Fibroblast of lung (primary cell): ENCODE results near the gene PXYLP1.

Experiments
- CTCF ChIP-seq, 2 donors: IDR thresholded peaks in 1 of 2; conservative IDR thresholded peaks in 1 of 2; 1 replicate in 1 of 2; 2 replicates in 1 of 2; pipeline ENCODE4 v1.5.1; 2011 to 2012; ENCODE audit warnings: low read length in 2 of 2, control low read depth in 1 of 2, inconsistent platforms in 1 of 2, low read depth in 1 of 2, mild to moderate bottlenecking in 1 of 2
- EZH2 ChIP-seq: IDR thresholded peaks from 2 replicates; pipeline ENCODE4 v1.5.1; 2012; ENCODE audit warnings: low read length, control low read depth, mild to moderate bottlenecking; ENCODE audit errors: missing control alignments

GRCh38 chr3:141320399-141321108 lies 88.9 kb downstream of the PXYLP1 start:
- TF ChIP-seq EZH2, result no peak
- TF ChIP-seq CTCF (conservative IDR thresholded peaks at IDR 0.05 in 1 of 2, IDR thresholded peaks at IDR 0.05 in 1 of 2; ENCODE audit: low read depth in 1 of 2, low read length in 2 of 2), result no peak
